ENCODE results near the gene STX8.

The STX8 gene

DNA sequence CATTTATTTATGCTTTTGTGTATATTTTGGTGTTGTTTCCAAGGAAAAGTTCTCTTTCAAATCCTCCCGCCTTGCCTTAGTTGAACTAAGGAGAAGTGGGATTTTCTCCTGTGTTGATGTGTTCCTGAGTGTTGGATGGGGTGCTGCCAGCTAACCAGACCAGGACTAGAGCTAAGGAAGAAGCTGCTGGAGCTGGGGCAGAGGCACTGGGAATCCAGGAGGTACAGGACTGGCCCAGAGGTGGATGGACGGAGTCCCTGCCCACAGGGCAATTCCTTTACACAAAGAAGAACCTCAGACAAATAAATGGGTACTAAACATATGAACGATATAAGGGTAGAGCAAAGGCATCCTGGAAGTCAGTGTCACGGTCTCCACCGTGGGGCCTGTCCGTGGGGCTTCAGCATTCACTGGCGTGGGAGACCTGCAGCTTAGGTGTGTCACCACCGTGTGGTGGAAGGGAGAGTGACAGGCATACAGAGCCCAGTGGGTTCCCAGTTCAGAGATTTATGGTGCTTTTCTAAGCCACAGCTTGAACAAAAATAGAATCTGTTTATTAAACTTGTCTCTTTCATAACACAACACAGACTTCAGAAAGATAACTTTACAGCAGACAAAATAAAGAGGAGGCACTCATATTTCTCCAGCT is 283.6 kb downstream of the STX8 start:
- peak; percentile 30 for DNase-seq (ENCODE audit: low read depth)

- no peak for DNase-seq (ENCODE audit: low read depth)
Measured at GRCh38 chr17:9290226-9290613, 285.4 kb downstream of the STX8 start.

DNA sequence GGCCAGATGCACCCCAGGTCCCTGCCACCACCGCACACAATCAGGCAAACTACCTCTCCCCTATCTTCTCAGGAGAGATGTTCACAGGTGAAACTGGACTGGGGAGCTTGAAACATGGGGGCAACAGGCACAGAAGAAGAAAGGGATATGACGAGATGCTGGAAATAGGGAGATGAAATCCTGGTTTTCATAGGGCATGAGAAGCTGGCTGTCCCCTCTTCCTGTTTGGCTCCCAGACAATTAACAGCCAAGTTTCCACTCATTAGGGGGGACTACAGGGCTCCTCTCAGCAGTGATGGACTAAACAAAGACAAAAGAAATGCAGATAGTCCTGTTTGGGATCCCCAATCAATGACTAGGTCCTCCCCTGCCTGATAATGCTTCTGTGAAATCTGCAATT is 288.3 kb downstream of the STX8 start:
- no peak for DNase-seq (ENCODE audit: low read depth)

GRCh38 chr17:9286434-9286833 is 289.2 kb downstream of the STX8 start:
- DNase-seq (ENCODE audit: low read depth): no peak

DNA sequence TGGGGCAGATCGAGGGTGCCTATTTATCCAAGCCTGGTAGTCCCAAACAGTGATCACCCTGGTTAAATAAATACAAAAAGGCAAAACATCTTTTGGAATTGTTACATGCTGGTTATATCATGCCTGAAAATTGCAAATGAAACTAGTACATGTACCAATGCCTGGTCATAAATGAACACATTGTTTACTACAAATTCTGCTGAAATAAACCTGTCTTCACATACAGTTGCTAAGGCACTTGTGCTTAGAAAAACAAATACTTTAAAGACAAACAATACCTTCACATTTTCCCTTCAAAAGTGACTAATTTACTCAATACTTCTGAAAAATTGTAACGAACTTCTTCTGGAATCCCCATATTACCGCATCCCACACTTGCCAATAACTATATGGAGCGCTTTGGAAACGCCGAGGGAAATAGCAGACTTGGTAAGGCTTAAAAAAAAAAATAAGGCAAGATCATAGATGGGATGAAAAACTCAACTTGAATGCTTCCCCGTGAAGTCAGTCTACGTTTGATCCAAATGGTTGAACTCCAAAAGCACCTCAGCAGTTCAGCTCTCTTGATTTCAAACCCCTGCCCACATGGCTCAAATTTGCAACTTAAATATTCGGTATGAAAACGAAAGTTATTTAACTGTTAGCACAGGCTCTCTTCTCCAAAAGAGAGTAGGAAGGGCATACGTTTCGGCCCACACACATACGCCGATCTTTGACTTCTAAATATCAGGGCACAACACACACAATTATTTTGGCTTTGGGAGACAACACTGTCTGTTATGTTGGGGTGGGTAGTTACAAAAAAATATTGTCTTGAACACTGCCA is 289.8 kb downstream of the STX8 start:
- no peak for DNase-seq (ENCODE audit: low read depth)

GRCh38 chr17:9284884-9285283 is 290.7 kb downstream of the STX8 start:
- no peak for DNase-seq (ENCODE audit: low read depth)

- DNase-seq (ENCODE audit: low read depth): no peak
Measured at GRCh38 chr17:9283909-9284308, 291.7 kb downstream of the STX8 start.

DNA sequence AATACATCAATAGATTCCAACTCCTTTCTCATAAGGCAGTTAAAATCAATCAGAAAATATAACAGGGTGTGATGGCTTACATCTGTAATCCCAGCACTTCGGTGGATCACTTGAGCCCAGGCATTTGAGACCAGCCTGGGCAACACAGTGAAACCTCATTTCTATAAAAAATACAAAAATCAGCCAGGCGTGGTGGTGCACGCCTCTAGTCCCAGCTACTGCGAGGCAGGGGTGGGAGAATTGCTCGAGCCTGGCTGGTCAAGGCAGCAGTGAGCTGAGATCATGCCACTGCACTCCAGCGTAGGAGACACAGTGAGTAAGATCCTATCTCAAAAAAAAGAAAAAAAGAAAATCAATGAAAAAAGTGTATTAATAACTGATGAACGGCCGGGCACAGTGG is 295.7 kb downstream of the STX8 start:
- no peak for DNase-seq (ENCODE audit: low read depth)

- DNase-seq (ENCODE audit: low read depth): no peak
Measured at GRCh38 chr17:9274973-9275372, 300.6 kb downstream of the STX8 start.

- no peak for DNase-seq (ENCODE audit: low read depth)
Measured at GRCh38 chr17:9273428-9274391, 301.9 kb downstream of the STX8 start.

GRCh38 chr17:9272501-9273200 is 303.0 kb downstream of the STX8 start:
- DNase-seq (ENCODE audit: low read depth): no peak

DNA sequence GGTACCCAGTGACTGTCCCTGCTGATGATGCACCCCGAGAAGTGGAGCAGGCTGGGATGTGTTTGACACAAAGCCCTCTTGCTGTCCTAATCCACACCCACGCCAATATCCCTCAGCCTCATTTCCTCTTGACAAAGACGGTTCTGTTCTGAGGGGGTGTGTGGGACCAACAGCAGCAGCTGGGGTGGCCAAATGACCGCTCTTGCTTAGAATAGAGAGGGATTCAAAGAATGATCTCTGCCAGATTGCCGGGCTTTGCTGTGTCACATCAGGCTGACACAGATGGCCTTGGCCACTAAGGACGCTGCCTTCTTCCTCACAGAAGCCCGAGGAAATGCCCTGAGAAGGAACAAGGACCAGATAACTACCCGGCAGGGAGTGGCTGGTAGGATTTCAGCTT is 303.6 kb downstream of the STX8 start:
- no peak for DNase-seq (ENCODE audit: low read depth)

DNA sequence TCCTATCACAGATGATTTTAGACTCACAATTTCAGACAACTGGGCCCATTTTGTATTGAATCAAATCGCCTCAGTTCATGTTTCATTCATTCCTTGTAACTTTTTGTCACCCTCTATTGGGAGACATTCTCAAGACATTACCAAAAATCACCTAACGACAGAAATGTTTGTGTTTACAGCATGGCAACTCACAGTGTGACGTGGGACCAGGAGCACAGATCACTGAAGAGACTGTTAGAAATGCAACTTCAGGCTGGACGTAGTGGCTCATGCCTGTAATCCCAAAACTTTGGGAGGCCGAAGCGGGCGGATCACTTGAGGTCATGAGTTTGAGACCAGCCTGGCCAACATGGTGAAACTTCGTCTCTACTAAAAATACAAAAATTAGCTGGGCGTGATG is 304.7 kb downstream of the STX8 start:
- DNase-seq (ENCODE audit: low read depth): no peak

- no peak for DNase-seq (ENCODE audit: low read depth)
Measured at GRCh38 chr17:9269350-9270035, 306.1 kb downstream of the STX8 start.

GRCh38 chr17:9268546-9268945 is 307.1 kb downstream of the STX8 start:
- no peak for DNase-seq (ENCODE audit: low read depth)

DNA sequence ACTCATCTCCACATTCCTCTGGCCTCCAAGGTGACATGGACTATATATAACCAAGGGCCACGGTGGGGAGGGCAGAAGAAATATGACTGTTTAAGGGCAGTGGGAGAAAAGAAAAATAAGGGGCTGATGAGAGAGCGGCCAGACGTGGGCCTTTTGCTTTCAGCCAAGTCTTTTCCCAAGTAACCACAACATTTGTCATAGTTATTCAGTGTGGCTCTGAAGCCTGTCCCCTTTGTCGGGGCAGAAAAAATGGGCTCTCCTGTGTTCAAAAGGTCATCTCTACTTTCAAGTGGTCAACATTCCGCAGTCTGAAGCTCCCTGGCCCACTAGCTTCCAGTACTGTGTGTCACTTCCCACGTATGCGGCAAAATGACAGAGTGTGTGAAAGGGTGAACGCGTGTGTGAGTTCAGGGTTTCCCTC is 308.9 kb downstream of the STX8 start:
- no peak for DNase-seq (ENCODE audit: low read depth)

DNA sequence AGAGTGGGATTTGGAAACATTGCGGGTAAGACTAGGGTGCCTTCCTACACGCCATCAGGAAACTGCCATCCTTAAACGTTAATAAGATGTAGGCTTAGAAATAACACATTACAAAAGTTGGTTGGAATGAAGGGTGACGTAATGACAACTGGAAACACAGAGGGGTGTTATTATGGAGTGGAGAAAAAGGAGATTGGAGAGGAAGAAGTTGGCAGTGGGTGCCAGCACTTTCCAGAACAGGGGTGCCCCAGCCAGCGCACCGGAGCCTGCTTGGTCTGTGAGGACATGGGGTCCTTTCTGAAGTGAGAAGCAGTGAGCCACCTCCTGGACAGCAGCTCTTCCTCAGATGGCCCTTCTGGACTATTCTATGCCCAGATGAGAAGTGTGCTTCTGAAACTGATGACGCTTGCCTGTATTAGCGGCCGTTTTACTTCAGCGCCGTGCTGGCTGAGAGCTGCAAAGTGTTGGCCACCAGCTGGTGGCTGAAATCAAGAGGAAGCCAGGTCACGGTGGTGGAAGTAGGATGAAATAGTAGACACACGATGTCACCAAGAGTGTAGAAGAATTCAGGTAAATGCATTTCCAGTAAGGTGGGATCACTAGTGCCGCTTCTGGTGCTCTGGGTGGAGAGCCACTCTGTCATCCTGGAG is 309.5 kb downstream of the STX8 start:
- no peak for DNase-seq (ENCODE audit: low read depth)

DNA sequence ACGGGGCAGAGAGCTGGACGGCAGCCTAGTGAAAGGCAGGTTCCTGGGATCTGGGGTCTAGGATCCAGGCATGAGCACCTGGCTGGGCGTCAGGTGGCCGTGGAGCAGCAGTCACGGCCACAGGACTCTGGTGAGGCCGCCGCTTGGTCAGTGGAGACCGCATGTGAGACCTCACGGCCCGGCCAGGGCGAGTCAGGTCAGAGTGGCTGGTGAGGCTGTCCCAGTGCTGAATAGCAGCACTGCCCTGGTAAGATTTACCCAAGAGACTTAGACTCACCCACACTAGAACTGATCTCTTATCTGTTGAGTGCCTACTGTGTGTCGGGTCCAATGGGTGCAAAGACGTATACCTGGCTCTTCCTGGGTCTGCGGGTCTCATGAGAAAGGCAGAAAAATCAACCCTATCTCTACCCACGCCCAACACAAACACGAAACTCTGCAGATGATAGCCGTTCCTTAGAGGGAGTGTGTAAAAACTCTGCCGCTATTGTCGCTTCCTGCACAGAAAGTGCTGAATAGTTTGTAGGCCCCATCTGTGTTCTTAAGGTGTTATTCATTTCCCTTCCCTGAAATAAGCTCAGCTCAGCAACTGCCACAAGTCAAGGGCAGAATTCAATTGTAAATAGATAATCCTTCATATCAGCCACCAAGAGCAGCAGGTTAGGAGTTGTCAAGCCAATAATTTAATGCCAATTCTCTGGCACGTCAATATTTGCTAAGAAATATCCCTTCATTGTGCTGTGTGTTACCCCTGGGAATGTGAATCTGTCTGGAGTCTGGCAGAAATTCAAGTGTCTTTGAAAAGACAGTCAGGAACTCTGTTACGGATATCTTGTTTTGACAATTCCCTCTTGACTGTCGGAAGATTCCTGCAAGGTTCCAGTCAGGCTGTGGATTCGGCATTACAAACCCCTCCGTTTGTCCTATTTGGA is 314.3 kb downstream of the STX8 start:
- DNase-seq (ENCODE audit: low read depth): no peak

DNA sequence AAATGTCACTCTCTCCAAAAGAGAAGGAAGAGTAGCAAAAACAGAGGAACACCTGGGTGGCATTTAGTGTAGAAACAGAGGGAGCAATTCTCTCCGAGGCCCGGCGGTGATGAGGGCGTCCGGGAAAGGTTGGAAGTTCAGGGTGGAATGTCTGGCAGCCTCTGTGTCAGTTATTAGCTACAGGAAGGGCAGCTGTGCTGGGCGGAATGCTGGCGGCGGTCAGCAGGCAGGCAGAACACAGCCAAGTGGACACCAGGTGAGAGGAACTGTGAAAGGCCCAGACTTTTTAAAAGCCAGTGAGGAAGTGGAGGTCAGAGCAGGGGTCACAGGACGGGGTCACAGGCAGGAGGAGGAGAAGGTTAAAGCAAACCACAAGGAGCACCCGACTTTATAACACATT is 316.2 kb downstream of the STX8 start:
- no peak for DNase-seq (ENCODE audit: low read depth)
